ENCODE data around the gene KIF18B. TPM values are rescaled to one million over a fixed set of nuclear protein-coding genes. Genes with fewer than 3 reads are reported as not detected.

KIF18B gene
- total and polyA plus RNA-seq, 2 donors (not counting 3 experiments of a cell fraction or from before 2014, with no cell fraction given), result 24.5 to 50.3 TPM

- dilution Hi-C loops (cut with MboI; ENCODE audit: extremely low pct_ligation_motif_present, low sequenced_read_pairs) (no loop called here), intact Hi-C loops (cut with micrococcal nuclease) (no loop called here)
- Histone ChIP-seq H3K4me3 (replicated peaks in 1 of 3; ENCODE audit: insufficient read depth in 1 of 3, low read depth in 1 of 3, low read length in 3 of 3) (no peak overlapping the region), H3K36me3 (ENCODE audit: control insufficient read depth in 2 of 2, extremely low read depth in 1 of 2, insufficient read depth in 2 of 2, low read length in 2 of 2) (no peaks in the 10 kb centered on the region), H3K4me1 (ENCODE audit: control insufficient read depth, extremely low read depth, insufficient read depth, low read length) (peaks cover 15% of the 10 kb centered on the region), H3K79me2 (ENCODE audit: control insufficient read depth, insufficient read depth, low read length) (no peaks in the 10 kb centered on the region), H3K27me3 (ENCODE audit: control insufficient read depth in 2 of 2, insufficient read depth in 2 of 2, low read length in 2 of 2) (peaks cover 0 to 14% of the 10 kb centered on the region in 2 experiments), H4K20me1 (replicated peaks; ENCODE audit: control insufficient read depth, extremely low read depth, insufficient read depth, low read length) (no peaks in the 10 kb centered on the region), H3K4me2 (ENCODE audit: insufficient read depth, low read length) (no peak overlapping the region), H3K27ac (ENCODE audit: insufficient read depth, low read depth, low read length) (no peak overlapping the region), H3K9me1 (replicated peaks; ENCODE audit: control insufficient read depth, extremely low read depth, insufficient read depth, low read length) (no peaks in the 10 kb centered on the region), H2AFZ (ENCODE audit: low read depth, low read length) (no peak overlapping the region), H3K9ac (replicated peaks; ENCODE audit: extremely low read depth, insufficient read depth, low read length) (no peak overlapping the region), H3K9me3 (replicated peaks; ENCODE audit: control insufficient read depth, insufficient read depth, low read length) (no peaks in the 10 kb centered on the region)
- ChIA-PET POLR2A (no interaction called here), CTCF (interaction anchor here (1.3 to 1.5 kb wide), 2 partner anchors 12 to 40 kb away, joined by 4 to 5 read pairs; no protein-coding TSS in a partner anchor)
- DNase-seq (ENCODE audit: low read depth, low spot score) (no peak), FAIRE-seq (no peak)
- no TSS peak for BruUV-seq (replicated peaks)
- TF ChIP-seq POLR2A (IDR thresholded peaks at IDR 0.05; ENCODE audit: low read depth, low read length) (no peak), FOS (IDR thresholded peaks at IDR 0.05; ENCODE audit: borderline replicate concordance, insufficient read depth, low read length) (no peak), GATA2 (IDR thresholded peaks at IDR 0.05; ENCODE audit: insufficient read depth, insufficient read length, low read depth, low read length) (no peak), MYC (IDR thresholded peaks at IDR 0.05; ENCODE audit: low read depth, low read length) (no peak), POLR2AphosphoS5 (IDR thresholded peaks at IDR 0.05; ENCODE audit: insufficient read depth, low read depth, low read length) (no peak), JUN (IDR thresholded peaks at IDR 0.05; ENCODE audit: borderline replicate concordance, insufficient read depth, insufficient read length, low read depth) (no peak), EZH2 (IDR thresholded peaks at IDR 0.05; ENCODE audit: borderline replicate concordance, low read depth, low read length, severe bottlenecking) (no peak)
- TF ChIP-seq, protein P1, sequence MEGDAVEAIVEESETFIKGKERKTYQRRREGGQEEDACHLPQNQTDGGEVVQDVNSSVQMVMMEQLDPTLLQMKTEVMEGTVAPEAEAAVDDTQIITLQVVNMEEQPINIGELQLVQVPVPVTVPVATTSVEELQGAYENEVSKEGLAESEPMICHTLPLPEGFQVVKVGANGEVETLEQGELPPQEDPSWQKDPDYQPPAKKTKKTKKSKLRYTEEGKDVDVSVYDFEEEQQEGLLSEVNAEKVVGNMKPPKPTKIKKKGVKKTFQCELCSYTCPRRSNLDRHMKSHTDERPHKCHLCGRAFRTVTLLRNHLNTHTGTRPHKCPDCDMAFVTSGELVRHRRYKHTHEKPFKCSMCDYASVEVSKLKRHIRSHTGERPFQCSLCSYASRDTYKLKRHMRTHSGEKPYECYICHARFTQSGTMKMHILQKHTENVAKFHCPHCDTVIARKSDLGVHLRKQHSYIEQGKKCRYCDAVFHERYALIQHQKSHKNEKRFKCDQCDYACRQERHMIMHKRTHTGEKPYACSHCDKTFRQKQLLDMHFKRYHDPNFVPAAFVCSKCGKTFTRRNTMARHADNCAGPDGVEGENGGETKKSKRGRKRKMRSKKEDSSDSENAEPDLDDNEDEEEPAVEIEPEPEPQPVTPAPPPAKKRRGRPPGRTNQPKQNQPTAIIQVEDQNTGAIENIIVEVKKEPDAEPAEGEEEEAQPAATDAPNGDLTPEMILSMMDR (IDR thresholded peaks at IDR 0.05; ENCODE audit: extremely low read depth in 1 of 2, insufficient read depth in 1 of 2, low read depth in 1 of 2, low read length in 2 of 2), result no peak
- TF ChIP-seq, protein P2, sequence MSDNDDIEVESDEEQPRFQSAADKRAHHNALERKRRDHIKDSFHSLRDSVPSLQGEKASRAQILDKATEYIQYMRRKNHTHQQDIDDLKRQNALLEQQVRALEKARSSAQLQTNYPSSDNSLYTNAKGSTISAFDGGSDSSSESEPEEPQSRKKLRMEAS (IDR thresholded peaks at IDR 0.05; ENCODE audit: insufficient read depth, insufficient read length), result no peak
These were observed 31.9 kb upstream of the KIF18B start for GRCh38 chr17:44979426-44979995.

All from endothelial cell of umbilical vein (primary cell).